HCT116 (cell line): Measurements from ENCODE around the gene NEK9. TPM values are rescaled to one million over a fixed set of nuclear protein-coding genes. Genes with fewer than 3 reads are reported as not detected.

Experiments used
- CBX3 ChIP-seq: IDR thresholded peaks from 2 replicates; pipeline ENCODE4 v1.6.1; 2012; ENCODE audit warnings: low read depth
- CEBPB ChIP-seq: IDR thresholded peaks from 2 replicates; pipeline ENCODE4 v1.6.1; 2012; ENCODE audit warnings: low read depth
- ELF1 ChIP-seq: IDR thresholded peaks from 2 replicates; pipeline ENCODE4 v1.6.1; 2012; ENCODE audit warnings: low read depth, borderline replicate concordance
- EZH2phosphoT487 ChIP-seq: fragments of 200-600 bp; IDR thresholded peaks from 2 replicates; pipeline ENCODE4 v1.6.1; 2018; ENCODE audit warnings: antibody characterized with exemption, borderline replicate concordance
- FOSL1 ChIP-seq: IDR thresholded peaks from 2 replicates; pipeline ENCODE4 v1.6.1; 2012; ENCODE audit warnings: low read depth
- POLR2A ChIP-seq: IDR thresholded peaks from 2 replicates; pipeline ENCODE4 v1.7.0; 2011; ENCODE audit warnings: borderline replicate concordance; ENCODE audit not compliant: insufficient read depth, insufficient read length; ENCODE audit errors: extremely low read depth
- SIN3A ChIP-seq: IDR thresholded peaks from 2 replicates; pipeline ENCODE4 v1.6.1; 2012; ENCODE audit warnings: low read depth
- TCF7L2 ChIP-seq: IDR thresholded peaks from 2 replicates; pipeline ENCODE4 v1.7.0; 2011; ENCODE audit warnings: borderline replicate concordance, inconsistent platforms; ENCODE audit not compliant: insufficient read depth, insufficient read length; ENCODE audit errors: extremely low read depth
- YY1 ChIP-seq: IDR thresholded peaks from 2 replicates; pipeline ENCODE4 v1.6.1; 2011; ENCODE audit warnings: low read length, low read depth, moderate library complexity, mild to moderate bottlenecking; ENCODE audit not compliant: insufficient replicate concordance; ENCODE audit errors: extremely low read depth
- ZFX ChIP-seq: fragments of 450-650 bp; IDR thresholded peaks from 2 replicates; pipeline ENCODE4 v1.6.1; 2017
- total RNA-seq: library from RNA; stranded (reverse); gene quantifications from one replicate; pipeline ENCODE4 v1.2.1, GENCODE V29; 2021; ENCODE audit not compliant: unreplicated experiment
- TF ChIP-seq, protein P1 (sequence below): IDR thresholded peaks from 2 replicates; pipeline ENCODE4 v1.6.1; 2011; ENCODE audit warnings: mild to moderate bottlenecking, low read length, moderate library complexity; ENCODE audit not compliant: insufficient replicate concordance; ENCODE audit errors: extremely low read depth
- TF ChIP-seq, protein P2 (sequence below): IDR thresholded peaks from 2 replicates; pipeline ENCODE4 v1.6.1; 2012
- TF ChIP-seq, protein P3 (sequence below): IDR thresholded peaks from 2 replicates; pipeline ENCODE4 v1.6.1; 2012

The NEK9 gene
- total RNA-seq, 1 experiment from 2014 or later = 64.4 TPM

DNA sequence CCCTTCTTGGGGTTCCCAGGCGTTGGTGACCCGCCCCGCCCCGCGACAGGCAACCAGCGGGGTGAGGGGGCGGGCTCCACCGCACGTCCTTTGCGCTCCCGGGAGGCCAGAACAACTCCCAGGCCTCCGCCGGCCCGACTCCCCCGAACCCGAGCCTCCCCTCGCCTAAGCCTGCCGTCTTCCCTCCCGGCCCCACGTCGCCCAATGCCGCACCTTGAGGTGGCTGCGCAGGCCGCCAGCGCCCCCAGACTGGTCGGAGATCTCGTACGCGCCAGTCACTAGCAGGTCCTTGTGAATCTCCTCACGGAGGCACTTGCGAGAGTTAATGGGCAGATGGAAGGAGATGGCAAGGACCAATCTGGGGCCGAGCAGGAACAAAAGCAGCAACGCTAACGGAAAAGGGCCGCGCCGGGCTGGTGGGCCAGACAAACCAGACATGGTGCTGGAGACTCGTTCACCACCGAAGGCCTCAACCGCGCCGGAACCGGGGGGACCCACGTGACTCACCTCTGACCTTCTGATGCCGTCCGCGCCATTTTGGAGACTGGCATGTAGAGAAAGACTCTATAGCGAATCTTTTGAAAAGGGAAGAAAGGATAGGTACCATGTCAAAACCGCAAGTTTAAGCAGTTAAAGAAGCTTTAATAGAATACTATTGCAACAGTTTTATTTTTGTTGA, 49.4 kb upstream of the NEK9 start, which contains the start of gene TMED10 (continued):
- TF ChIP-seq, protein P1, sequence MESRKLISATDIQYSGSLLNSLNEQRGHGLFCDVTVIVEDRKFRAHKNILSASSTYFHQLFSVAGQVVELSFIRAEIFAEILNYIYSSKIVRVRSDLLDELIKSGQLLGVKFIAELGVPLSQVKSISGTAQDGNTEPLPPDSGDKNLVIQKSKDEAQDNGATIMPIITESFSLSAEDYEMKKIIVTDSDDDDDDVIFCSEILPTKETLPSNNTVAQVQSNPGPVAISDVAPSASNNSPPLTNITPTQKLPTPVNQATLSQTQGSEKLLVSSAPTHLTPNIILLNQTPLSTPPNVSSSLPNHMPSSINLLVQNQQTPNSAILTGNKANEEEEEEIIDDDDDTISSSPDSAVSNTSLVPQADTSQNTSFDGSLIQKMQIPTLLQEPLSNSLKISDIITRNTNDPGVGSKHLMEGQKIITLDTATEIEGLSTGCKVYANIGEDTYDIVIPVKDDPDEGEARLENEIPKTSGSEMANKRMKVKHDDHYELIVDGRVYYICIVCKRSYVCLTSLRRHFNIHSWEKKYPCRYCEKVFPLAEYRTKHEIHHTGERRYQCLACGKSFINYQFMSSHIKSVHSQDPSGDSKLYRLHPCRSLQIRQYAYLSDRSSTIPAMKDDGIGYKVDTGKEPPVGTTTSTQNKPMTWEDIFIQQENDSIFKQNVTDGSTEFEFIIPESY = no peak
- TF ChIP-seq ZFX = peak; percentile 97
- peak; percentile 24; the same call in 1 of the 2 replicates for TF ChIP-seq SIN3A
- no peak for TF ChIP-seq CBX3
- TF ChIP-seq FOSL1 = no peak
- TF ChIP-seq, protein P2, sequence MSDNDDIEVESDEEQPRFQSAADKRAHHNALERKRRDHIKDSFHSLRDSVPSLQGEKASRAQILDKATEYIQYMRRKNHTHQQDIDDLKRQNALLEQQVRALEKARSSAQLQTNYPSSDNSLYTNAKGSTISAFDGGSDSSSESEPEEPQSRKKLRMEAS = peak; percentile 92
- TF ChIP-seq CEBPB = no peak
- peak; percentile 7 for TF ChIP-seq TCF7L2
- TF ChIP-seq POLR2A = peak; percentile 59
- TF ChIP-seq ELF1 = no peak; the same call in 1 of the 2 replicates
- TF ChIP-seq YY1 = peak; percentile 99
- TF ChIP-seq, protein P3, sequence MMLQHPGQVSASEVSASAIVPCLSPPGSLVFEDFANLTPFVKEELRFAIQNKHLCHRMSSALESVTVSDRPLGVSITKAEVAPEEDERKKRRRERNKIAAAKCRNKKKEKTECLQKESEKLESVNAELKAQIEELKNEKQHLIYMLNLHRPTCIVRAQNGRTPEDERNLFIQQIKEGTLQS = no peak
- TF ChIP-seq EZH2phosphoT487 = no peak
- TF ChIP-seq, all 23 proteins: peak for 8
